Calu3 (cell line): Measurements from ENCODE around the gene C1orf21. TPM values are rescaled to one million over a fixed set of nuclear protein-coding genes. Genes with fewer than 3 reads are reported as not detected.

Source experiments
- BruUV-seq: library from RNA; stranded (reverse); fragments of 400-500 nt; replicated peaks from 2 replicates; lab custom pipeline; 2021; lab: Mats Ljungman, UMichigan
- CTCF ChIA-PET: fragments of 300-600 bp; sonication (Branson Sonifier 250); formaldehyde crosslinking; loops from one replicate; lab custom pipeline; 2022; ENCODE audit warnings: antibody characterized with exemption; lab: Charles Lee
- DNase-seq: peaks from one replicate; pipeline ENCODE4 v3.0.0; 2022
- H3K27ac Mint-ChIP-seq: one replicate; pipeline ENCODE4 v1.8.0; 2022; ENCODE audit warnings: mixed read lengths; ENCODE audit not compliant: unreplicated experiment
- H3K27me3 Mint-ChIP-seq: one replicate; pipeline ENCODE4 v1.8.0; 2022; ENCODE audit warnings: mixed read lengths; ENCODE audit not compliant: unreplicated experiment
- H3K36me3 Mint-ChIP-seq: one replicate; pipeline ENCODE4 v1.8.0; 2022; ENCODE audit warnings: mild to moderate bottlenecking, moderate library complexity, mixed read lengths; ENCODE audit not compliant: insufficient read depth, unreplicated experiment
- H3K4me1 Mint-ChIP-seq: one replicate; pipeline ENCODE4 v1.8.0; 2022; ENCODE audit warnings: mild to moderate bottlenecking, low read depth, mixed read lengths; ENCODE audit not compliant: unreplicated experiment
- H3K4me3 Mint-ChIP-seq: one replicate; pipeline ENCODE4 v1.8.0; 2022; ENCODE audit warnings: mild to moderate bottlenecking, low read depth, moderate library complexity, mixed read lengths; ENCODE audit not compliant: unreplicated experiment
- H3K9me3 Mint-ChIP-seq: one replicate; pipeline ENCODE4 v1.8.0; 2022; ENCODE audit warnings: low read depth, mixed read lengths; ENCODE audit not compliant: unreplicated experiment
- intact Hi-C: fragments of 100-400 bp; cut with micrococcal nuclease; formaldehyde crosslinking; loops from one replicate; pipeline ENCODE4 v1.10.0; 2022; ENCODE audit not compliant: unreplicated experiment
- total RNA-seq: library from RNA; stranded (reverse); gene quantifications from 2 replicates; pipeline ENCODE4 v1.2.3, GENCODE V29; 2022
- TF ChIP-seq, protein P1 (sequence below): fragments of 200-600 bp; IDR thresholded peaks from one replicate; pipeline ENCODE4 v1.8.0; 2022; ENCODE audit warnings: antibody characterized with exemption; ENCODE audit not compliant: unreplicated experiment

The C1orf21 gene
- total RNA-seq, 1 experiment from 2014 or later = 20.6 TPM

GRCh38 chr1:184533049-184533448, 146.2 kb downstream of the C1orf21 start:
- H3K36me3 Mint-ChIP-seq = no peaks in the 10 kb centered on the region
- H3K27ac Mint-ChIP-seq = no peak overlapping the region
- no peaks in the 10 kb centered on the region for H3K4me1 Mint-ChIP-seq
- CTCF ChIA-PET = no interaction called here
- H3K27me3 Mint-ChIP-seq = no peaks in the 10 kb centered on the region
- no TSS peak for BruUV-seq
- TF ChIP-seq, protein P1, sequence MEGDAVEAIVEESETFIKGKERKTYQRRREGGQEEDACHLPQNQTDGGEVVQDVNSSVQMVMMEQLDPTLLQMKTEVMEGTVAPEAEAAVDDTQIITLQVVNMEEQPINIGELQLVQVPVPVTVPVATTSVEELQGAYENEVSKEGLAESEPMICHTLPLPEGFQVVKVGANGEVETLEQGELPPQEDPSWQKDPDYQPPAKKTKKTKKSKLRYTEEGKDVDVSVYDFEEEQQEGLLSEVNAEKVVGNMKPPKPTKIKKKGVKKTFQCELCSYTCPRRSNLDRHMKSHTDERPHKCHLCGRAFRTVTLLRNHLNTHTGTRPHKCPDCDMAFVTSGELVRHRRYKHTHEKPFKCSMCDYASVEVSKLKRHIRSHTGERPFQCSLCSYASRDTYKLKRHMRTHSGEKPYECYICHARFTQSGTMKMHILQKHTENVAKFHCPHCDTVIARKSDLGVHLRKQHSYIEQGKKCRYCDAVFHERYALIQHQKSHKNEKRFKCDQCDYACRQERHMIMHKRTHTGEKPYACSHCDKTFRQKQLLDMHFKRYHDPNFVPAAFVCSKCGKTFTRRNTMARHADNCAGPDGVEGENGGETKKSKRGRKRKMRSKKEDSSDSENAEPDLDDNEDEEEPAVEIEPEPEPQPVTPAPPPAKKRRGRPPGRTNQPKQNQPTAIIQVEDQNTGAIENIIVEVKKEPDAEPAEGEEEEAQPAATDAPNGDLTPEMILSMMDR = no peak
- H3K4me3 Mint-ChIP-seq = no peak overlapping the region
- DNase-seq = no peak
- intact Hi-C loops = no loop called here
- H3K9me3 Mint-ChIP-seq = no peaks in the 10 kb centered on the region

DNA sequence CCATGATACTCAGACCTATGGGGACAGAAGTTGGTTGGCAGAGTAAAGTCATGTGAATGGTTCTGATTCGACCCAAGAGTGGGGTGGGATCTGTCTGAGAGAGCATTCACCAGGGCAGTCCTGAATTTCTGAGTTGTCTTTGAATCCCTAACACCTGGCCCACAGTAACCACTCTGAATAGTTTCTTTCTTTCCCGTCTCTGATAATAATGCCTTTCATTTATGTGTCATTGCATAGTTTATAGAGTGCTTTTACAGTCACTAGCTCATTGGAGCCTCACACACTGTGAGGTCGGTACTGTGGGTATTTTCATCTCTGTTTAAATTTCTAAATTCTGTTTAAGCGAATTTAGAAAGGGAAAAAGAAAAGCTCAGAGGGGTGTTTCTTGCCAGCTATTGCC, 147.1 kb downstream of the C1orf21 start:
- CTCF ChIA-PET = interaction anchor here (0.7 kb wide), 1 partner anchor 96 kb away, joined by 3 read pairs; no protein-coding TSS in a partner anchor
- BruUV-seq = no TSS peak
- Mint-ChIP-seq H3K4me3 (no peak overlapping the region), H3K4me1 (no peaks in the 10 kb centered on the region), H3K27ac (no peak overlapping the region), H3K27me3 (no peaks in the 10 kb centered on the region), H3K36me3 (no peaks in the 10 kb centered on the region), H3K9me3 (no peaks in the 10 kb centered on the region)
- TF ChIP-seq, protein P1 = no peak
- DNase-seq = no peak
- intact Hi-C loops = no loop called here

- no peaks in the 10 kb centered on the region for H3K36me3 Mint-ChIP-seq
- intact Hi-C loops = no loop called here
- no peaks in the 10 kb centered on the region for H3K4me1 Mint-ChIP-seq
- CTCF ChIA-PET = no interaction called here
- BruUV-seq = no TSS peak
- no peak overlapping the region for H3K4me3 Mint-ChIP-seq
- TF ChIP-seq, protein P1 = no peak
- no peaks in the 10 kb centered on the region for H3K27me3 Mint-ChIP-seq
- DNase-seq = no peak
- no peaks in the 10 kb centered on the region for H3K9me3 Mint-ChIP-seq
- H3K27ac Mint-ChIP-seq = no peak overlapping the region
These were observed 147.9 kb downstream of the C1orf21 start for GRCh38 chr1:184534690-184535089.

DNA sequence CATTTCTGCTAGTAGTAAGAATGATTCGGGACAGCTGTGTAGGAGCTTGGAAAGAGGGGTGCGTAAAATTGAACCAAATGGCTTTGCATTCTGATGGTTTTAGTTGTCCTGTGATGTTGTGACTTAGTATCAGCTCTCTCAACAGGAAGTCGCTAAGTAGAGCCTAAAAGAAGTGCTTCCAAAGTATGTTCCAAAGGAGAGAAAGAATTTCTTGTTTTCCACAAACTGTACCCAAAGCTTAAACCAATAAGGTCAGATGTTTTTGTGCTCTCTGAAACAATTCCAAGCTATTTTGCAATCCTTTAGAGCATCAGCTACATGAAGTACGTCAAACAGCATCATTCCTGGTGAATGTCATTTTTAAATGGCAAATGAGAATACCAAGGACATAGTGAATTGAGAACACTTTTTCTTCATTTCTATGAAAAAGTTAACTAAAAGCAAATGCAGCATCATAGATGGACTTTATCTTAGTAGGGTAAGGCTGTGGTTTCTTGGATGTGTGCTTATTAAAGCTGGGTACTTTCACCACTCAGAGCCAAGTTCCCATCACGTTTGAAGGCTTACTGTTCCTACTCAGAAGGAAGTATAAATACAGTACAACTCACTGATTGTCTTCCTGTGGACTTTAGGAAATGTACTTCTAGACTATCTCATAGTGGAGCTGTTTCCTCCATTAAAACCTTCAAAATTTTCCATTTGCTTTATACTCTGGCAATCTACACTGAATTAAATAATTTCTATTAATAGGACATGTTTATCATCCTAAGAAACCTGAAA, 148.6 kb downstream of the C1orf21 start:
- intact Hi-C loops = no loop called here
- CTCF ChIA-PET = no interaction called here
- TF ChIP-seq, protein P1 = no peak
- Mint-ChIP-seq H3K27ac (no peak overlapping the region), H3K4me1 (no peaks in the 10 kb centered on the region), H3K9me3 (no peaks in the 10 kb centered on the region), H3K4me3 (no peak overlapping the region), H3K36me3 (no peaks in the 10 kb centered on the region), H3K27me3 (no peaks in the 10 kb centered on the region)
- no TSS peak for BruUV-seq
- no peak for DNase-seq
